DOHH2 (cell line): Measurements from ENCODE around the gene RABGAP1L.

Experiments
- H3F3A ChIP-seq: fragments of 200-600 bp; sonication (generic), shearing (Covaris generic); 2 replicates; pipeline ENCODE4 v1.6.0; 2016; ENCODE audit warnings: antibody characterized with exemption, mild to moderate bottlenecking; ENCODE audit not compliant: control insufficient read depth, insufficient read depth
- H3K27ac ChIP-seq: fragments of 200-600 bp; sonication (generic); 2 replicates; pipeline ENCODE4 v1.5.1; 2014; ENCODE audit warnings: low read depth, mild to moderate bottlenecking, low read length, moderate library complexity
- H3K27me3 ChIP-seq: fragments of 200-600 bp; sonication (generic); 2 replicates; pipeline ENCODE4 v1.6.1; 2014; ENCODE audit warnings: mild to moderate bottlenecking, low read length, mixed read lengths; ENCODE audit not compliant: control insufficient read depth
- H3K36me3 ChIP-seq: fragments of 200-600 bp; sonication (generic); 2 replicates; pipeline ENCODE4 v1.6.1; 2014; ENCODE audit warnings: mild to moderate bottlenecking, low read length, moderate library complexity, mixed read lengths; ENCODE audit not compliant: control insufficient read depth
- H3K4me1 ChIP-seq: fragments of 200-600 bp; sonication (generic); 2 replicates; pipeline ENCODE4 v1.6.1; 2014; ENCODE audit warnings: mild to moderate bottlenecking, low read length, mixed read lengths; ENCODE audit not compliant: control insufficient read depth
- H3K4me2 ChIP-seq: fragments of 200-600 bp; sonication (generic); 2 replicates; pipeline ENCODE4 v1.6.0; 2014; ENCODE audit warnings: mild to moderate bottlenecking, low read length, moderate library complexity
- H3K4me3 ChIP-seq: fragments of 200-600 bp; sonication (generic); 2 replicates; pipeline ENCODE4 v1.5.1; 2014; ENCODE audit warnings: mild to moderate bottlenecking, low read length, mixed read lengths
- H3K79me2 ChIP-seq: fragments of 200-600 bp; sonication (generic); 2 replicates; pipeline ENCODE4 v1.6.1; 2014; ENCODE audit warnings: mild to moderate bottlenecking, low read length, mixed read lengths; ENCODE audit not compliant: control insufficient read depth
- H3K9me2 ChIP-seq: fragments of 200-600 bp; sonication (generic); replicated peaks from 2 replicates; pipeline ENCODE4 v1.6.1; 2014; ENCODE audit warnings: mild to moderate bottlenecking, low read length, mixed read lengths; ENCODE audit not compliant: control insufficient read depth
- H3K9me3 ChIP-seq: fragments of 200-600 bp; sonication (generic); 2 replicates; pipeline ENCODE4 v1.6.1; 2014; ENCODE audit warnings: antibody characterized with exemption, low read length, mixed read lengths; ENCODE audit not compliant: control insufficient read depth, insufficient read depth
- H4K20me1 ChIP-seq: fragments of 200-600 bp; sonication (generic); 2 replicates; pipeline ENCODE4 v1.6.0; 2014; ENCODE audit warnings: low read depth, mild to moderate bottlenecking, antibody characterized with exemption, low read length, moderate library complexity; ENCODE audit not compliant: control insufficient read depth, insufficient read depth
- EZH2phosphoT487 ChIP-seq: fragments of 200-600 bp; sonication (generic); IDR thresholded peaks from 2 replicates; pipeline ENCODE4 v1.6.1; 2017; ENCODE audit warnings: borderline replicate concordance, mild to moderate bottlenecking, antibody characterized with exemption, low read length, moderate library complexity, mixed read lengths
- TF ChIP-seq, protein P1 (sequence below): fragments of 200-600 bp; sonication (generic); IDR thresholded peaks from one replicate; pipeline ENCODE4 v1.5.1; 2014; ENCODE audit warnings: antibody characterized with exemption, mild to moderate bottlenecking, low read depth, low read length; ENCODE audit not compliant: poor library complexity, severe bottlenecking

The RABGAP1L gene

DNA sequence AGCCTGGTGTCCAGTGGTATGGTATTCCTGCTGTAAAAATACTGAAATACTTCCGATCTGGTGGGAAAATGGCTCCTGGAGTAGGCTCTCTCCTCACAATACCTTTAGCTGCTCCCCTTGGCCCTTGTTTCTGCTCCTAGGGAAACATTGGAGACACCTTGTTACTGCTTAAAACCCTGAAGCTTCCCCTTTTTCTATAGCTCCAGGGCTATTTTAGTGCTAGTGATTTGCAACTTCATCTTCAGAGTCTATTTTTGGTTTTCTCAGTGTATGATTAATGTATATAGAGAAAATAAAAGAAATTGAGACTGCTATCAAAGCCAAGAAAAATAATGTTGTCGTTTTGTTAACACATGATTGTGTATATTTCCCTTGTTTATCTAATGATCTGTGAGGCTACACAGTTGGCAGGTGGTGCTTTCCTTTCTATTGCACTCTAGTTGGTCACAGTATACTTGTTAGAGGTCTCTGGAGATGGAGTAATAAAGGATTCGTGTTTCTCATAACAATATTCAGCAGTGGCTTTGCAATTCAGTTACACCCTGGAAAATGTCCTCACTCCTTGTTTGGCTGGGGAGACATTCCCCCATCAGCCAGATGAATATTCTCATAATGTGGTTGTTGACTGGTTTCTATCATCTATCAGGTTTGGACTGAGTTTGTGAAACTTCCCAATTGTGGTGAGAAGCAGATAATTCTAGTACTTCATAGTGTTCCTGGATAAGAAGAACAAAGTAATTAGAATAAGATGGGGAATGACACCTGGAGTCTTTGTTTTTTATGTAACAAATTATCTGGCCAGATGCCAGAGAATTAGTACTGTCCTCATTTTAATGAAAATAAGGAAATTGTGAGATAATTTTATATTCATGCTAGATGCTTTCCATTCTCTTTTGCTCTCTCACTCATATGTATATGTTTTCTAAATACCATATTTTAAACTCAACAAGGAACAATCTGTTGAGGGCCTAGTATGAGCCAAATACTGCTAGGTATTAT, 795.6 kb downstream of the RABGAP1L start:
- peak overlapping the region; percentile 83 for H3K4me2 ChIP-seq

DNA sequence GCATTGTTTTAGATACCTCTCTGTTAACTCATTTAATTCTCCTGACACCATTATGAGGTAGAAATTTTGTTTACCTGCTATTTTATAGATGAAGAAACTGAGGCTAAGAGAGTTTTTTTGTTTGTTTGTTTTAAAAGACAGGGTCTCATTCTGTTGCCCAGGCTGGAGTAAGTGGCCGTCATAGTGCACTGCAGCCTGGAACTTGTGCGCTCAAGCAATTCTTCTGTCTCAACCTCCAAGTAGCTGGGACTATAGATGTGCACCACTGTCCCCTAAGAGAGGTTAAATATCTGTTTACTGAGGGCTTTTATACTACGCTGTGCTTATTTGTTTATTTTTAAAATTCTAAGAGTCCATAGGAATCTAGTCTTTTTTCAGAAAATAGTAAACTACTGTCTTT, 796.8 kb downstream of the RABGAP1L start:
- H3K79me2 ChIP-seq, result peaks cover 29% of the 10 kb centered on the region
- peaks cover 60% of the 10 kb centered on the region for H3K4me1 ChIP-seq
- H4K20me1 ChIP-seq, result no peaks in the 10 kb centered on the region
- H3K27ac ChIP-seq, result peak overlapping the region; percentile 96
- no peaks in the 10 kb centered on the region for H3K9me2 ChIP-seq
- peak overlapping the region; percentile 83 for H3K4me2 ChIP-seq
- TF ChIP-seq, protein P1, sequence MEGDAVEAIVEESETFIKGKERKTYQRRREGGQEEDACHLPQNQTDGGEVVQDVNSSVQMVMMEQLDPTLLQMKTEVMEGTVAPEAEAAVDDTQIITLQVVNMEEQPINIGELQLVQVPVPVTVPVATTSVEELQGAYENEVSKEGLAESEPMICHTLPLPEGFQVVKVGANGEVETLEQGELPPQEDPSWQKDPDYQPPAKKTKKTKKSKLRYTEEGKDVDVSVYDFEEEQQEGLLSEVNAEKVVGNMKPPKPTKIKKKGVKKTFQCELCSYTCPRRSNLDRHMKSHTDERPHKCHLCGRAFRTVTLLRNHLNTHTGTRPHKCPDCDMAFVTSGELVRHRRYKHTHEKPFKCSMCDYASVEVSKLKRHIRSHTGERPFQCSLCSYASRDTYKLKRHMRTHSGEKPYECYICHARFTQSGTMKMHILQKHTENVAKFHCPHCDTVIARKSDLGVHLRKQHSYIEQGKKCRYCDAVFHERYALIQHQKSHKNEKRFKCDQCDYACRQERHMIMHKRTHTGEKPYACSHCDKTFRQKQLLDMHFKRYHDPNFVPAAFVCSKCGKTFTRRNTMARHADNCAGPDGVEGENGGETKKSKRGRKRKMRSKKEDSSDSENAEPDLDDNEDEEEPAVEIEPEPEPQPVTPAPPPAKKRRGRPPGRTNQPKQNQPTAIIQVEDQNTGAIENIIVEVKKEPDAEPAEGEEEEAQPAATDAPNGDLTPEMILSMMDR, result no peak
- TF ChIP-seq EZH2phosphoT487, result no peak
- H3K27me3 ChIP-seq, result no peaks in the 10 kb centered on the region
- H3F3A ChIP-seq, result peaks cover 23% of the 10 kb centered on the region
- no peaks in the 10 kb centered on the region for H3K9me3 ChIP-seq
- peak overlapping the region; percentile 34 for H3K4me3 ChIP-seq
- peaks cover 18% of the 10 kb centered on the region for H3K36me3 ChIP-seq

More for the DNA sequence above, 795.6 kb downstream of the RABGAP1L start:
- no peaks in the 10 kb centered on the region for H3K9me2 ChIP-seq
- peaks cover 63% of the 10 kb centered on the region for H3K4me1 ChIP-seq
- H3K27ac ChIP-seq, result peak overlapping the region; percentile 96
- H3K4me3 ChIP-seq, result peak overlapping the region; percentile 65
- H4K20me1 ChIP-seq, result no peaks in the 10 kb centered on the region
- peaks cover 33% of the 10 kb centered on the region for H3F3A ChIP-seq
- H3K9me3 ChIP-seq, result no peaks in the 10 kb centered on the region
- no peaks in the 10 kb centered on the region for H3K27me3 ChIP-seq
- TF ChIP-seq, protein P1, result no peak
- TF ChIP-seq EZH2phosphoT487, result no peak
- peaks cover 18% of the 10 kb centered on the region for H3K36me3 ChIP-seq
- H3K79me2 ChIP-seq, result peaks cover 29% of the 10 kb centered on the region

DNA sequence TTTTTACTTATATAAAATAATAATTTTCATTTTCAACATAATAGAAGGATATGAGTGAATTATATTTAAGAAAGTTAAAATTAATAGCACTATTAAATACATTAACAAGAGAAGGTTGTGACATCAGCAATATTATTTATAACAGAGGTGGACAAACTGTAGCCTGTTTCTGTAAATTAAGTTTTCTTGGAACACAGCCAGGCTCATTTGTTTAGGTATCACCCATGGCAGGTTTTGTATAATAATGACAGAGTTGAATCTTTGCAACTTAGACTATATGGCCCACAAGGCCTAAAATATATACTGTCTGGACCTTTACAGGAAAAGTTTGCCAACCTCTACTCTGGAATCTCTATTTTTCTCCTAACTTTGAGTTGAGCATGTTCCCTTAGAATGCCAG, 797.7 kb downstream of the RABGAP1L start:
- peaks cover 22% of the 10 kb centered on the region for H3F3A ChIP-seq
- peak overlapping the region; percentile 16 for H3K4me3 ChIP-seq
- no peaks in the 10 kb centered on the region for H3K9me3 ChIP-seq
- peaks cover 29% of the 10 kb centered on the region for H3K79me2 ChIP-seq
- no peaks in the 10 kb centered on the region for H3K27me3 ChIP-seq
- peak overlapping the region; percentile 83 for H3K4me2 ChIP-seq
- H3K27ac ChIP-seq, result peak overlapping the region; percentile 96
- H3K4me1 ChIP-seq, result peaks cover 57% of the 10 kb centered on the region
- H4K20me1 ChIP-seq, result no peaks in the 10 kb centered on the region
- H3K36me3 ChIP-seq, result peaks cover 18% of the 10 kb centered on the region
- no peak for TF ChIP-seq EZH2phosphoT487
- TF ChIP-seq, protein P1, result no peak
- no peaks in the 10 kb centered on the region for H3K9me2 ChIP-seq
